22Rv1 (cell line): ENCODE measurements around the gene ESPL1.

Source experiments
- ZFX ChIP-seq: fragments of 450-650 bp; IDR thresholded peaks from 2 replicates; pipeline ENCODE4 v1.6.1; 2017; ENCODE audit warnings: antibody characterized with exemption, borderline replicate concordance
- TF ChIP-seq, protein P1 (sequence below): fragments of 450-650 bp; IDR thresholded peaks from 2 replicates; pipeline ENCODE4 v1.5.1; 2017; ENCODE audit warnings: mild to moderate bottlenecking

DNA sequence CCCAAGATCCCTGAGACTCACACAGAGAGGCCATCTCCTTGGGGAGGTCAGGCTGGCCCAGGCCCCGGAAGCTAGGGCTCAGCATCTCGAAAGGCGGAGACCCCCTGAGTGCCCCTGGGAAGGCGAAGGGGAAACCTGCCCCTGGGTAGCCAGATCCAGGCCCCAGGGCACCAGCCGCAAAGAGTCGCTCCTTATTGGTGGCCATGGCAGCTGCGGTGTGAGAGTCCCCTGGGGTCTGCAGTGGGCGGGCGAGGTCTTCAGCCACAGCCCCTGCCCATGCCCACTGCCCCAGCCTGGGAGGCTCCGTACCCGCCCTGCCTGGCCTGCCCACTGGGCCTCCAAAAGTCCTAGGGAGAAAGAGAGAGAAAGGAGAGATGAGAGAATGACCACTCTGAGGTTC, 40.8 kb upstream of the ESPL1 start:
- TF ChIP-seq, protein P1, sequence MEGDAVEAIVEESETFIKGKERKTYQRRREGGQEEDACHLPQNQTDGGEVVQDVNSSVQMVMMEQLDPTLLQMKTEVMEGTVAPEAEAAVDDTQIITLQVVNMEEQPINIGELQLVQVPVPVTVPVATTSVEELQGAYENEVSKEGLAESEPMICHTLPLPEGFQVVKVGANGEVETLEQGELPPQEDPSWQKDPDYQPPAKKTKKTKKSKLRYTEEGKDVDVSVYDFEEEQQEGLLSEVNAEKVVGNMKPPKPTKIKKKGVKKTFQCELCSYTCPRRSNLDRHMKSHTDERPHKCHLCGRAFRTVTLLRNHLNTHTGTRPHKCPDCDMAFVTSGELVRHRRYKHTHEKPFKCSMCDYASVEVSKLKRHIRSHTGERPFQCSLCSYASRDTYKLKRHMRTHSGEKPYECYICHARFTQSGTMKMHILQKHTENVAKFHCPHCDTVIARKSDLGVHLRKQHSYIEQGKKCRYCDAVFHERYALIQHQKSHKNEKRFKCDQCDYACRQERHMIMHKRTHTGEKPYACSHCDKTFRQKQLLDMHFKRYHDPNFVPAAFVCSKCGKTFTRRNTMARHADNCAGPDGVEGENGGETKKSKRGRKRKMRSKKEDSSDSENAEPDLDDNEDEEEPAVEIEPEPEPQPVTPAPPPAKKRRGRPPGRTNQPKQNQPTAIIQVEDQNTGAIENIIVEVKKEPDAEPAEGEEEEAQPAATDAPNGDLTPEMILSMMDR, result no peak
- TF ChIP-seq ZFX, result no peak
